COLO668 (cell line): ENCODE data around the gene AUTS2.

Source experiments
- DNase-seq: peaks from one replicate; lab custom pipeline; 2025; ENCODE audit not compliant: unreplicated experiment; lab: John Stamatoyannopoulos, UW

Gene AUTS2

GRCh38 chr7:70094831-70095230 lies 496.6 kb downstream of the AUTS2 start:
- DNase-seq: no peak

- no peak for DNase-seq
Observed at GRCh38 chr7:70097645-70098044, 499.4 kb downstream of the AUTS2 start.

GRCh38 chr7:70098133-70098561 lies 499.9 kb downstream of the AUTS2 start:
- no peak for DNase-seq

GRCh38 chr7:70098905-70099672 lies 500.8 kb downstream of the AUTS2 start:
- no peak for DNase-seq

GRCh38 chr7:70104243-70104642 lies 506.0 kb downstream of the AUTS2 start:
- no peak for DNase-seq

- DNase-seq: no peak
Observed at GRCh38 chr7:70113078-70113477, 514.8 kb downstream of the AUTS2 start.

GRCh38 chr7:70113536-70113935 lies 515.3 kb downstream of the AUTS2 start:
- no peak for DNase-seq

- no peak for DNase-seq
Observed at GRCh38 chr7:70114806-70115205, 516.5 kb downstream of the AUTS2 start.

- DNase-seq: no peak
Observed at GRCh38 chr7:70116244-70116643, 518.0 kb downstream of the AUTS2 start.

- no peak for DNase-seq
Observed at GRCh38 chr7:70116867-70117266, 518.6 kb downstream of the AUTS2 start.

GRCh38 chr7:70120851-70121250 lies 522.6 kb downstream of the AUTS2 start:
- DNase-seq: no peak

GRCh38 chr7:70131817-70132216 lies 533.5 kb downstream of the AUTS2 start:
- DNase-seq: no peak

GRCh38 chr7:70132226-70132851 lies 534.1 kb downstream of the AUTS2 start:
- DNase-seq: no peak

GRCh38 chr7:70132852-70133690 lies 534.8 kb downstream of the AUTS2 start:
- DNase-seq: no peak

GRCh38 chr7:70134029-70134770 lies 535.9 kb downstream of the AUTS2 start:
- no peak for DNase-seq

- DNase-seq: no peak
Observed at GRCh38 chr7:70135656-70136055, 537.4 kb downstream of the AUTS2 start.

- no peak for DNase-seq
Observed at GRCh38 chr7:70137126-70137525, 538.9 kb downstream of the AUTS2 start.

GRCh38 chr7:70142247-70142932 lies 544.1 kb downstream of the AUTS2 start:
- DNase-seq: no peak

- DNase-seq: no peak
Observed at GRCh38 chr7:70143075-70144044, 545.1 kb downstream of the AUTS2 start.
